ENCODE data around the gene PGS1. TPM values are rescaled to one million over a fixed set of nuclear protein-coding genes. Genes with fewer than 3 reads are reported as not detected.

Gene PGS1
- total and polyA plus RNA-seq, 9 donors = 13.5 to 50.2 (median 35.0) TPM

DNA sequence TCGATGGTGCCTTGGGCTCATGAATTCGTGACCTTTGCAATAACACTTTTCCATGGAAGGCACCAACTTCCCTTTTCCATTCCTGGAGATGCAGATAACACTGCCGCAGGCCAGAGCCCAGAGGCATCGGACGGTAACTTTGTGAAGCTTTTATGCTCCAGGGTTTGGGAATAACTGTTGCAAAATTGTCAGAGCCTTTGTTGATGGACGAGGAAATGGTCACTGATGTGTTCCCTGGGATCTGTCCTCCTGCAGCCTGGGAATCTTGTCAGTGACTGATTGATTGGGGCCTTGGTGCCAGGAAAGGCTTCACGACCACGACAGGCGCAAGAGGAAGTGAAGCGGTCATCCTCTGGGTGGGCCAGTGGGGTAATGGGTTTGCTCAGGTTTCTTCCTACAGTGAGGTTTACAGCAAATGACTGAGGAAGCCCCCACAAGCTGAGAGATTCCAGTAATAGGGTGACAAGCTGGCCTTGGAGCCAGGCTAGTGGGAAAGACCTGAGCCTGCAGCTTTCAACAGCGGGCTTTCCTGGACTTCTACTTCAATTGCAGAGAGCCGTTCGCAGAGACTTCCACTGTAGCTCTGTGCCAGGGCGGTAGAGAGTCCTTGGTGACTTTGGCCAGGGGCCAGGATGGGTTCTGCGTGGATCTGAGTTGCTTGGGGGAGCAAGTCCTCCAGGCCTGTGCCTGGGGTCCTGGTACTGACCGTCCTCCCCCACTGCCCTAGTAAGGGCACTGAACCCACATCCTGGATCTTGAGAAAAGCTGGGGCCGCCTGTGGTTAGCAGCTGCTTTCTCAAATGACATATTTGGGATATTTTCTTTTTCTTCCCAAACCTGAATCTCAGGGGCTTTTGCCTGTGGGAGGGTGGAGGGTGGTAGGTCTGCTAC is 37.6 kb downstream of the PGS1 start:
- H3K4me1 ChIP-seq (ENCODE audit: insufficient read depth) = no peaks in the 10 kb centered on the region
- 57 to 68% (median 63%) methylated on average over 17 of the region's 17 CpGs for WGBS, 3 donors
- no peak for TF ChIP-seq EP300 (IDR thresholded peaks at IDR 0.05)
- TF ChIP-seq, protein P1, sequence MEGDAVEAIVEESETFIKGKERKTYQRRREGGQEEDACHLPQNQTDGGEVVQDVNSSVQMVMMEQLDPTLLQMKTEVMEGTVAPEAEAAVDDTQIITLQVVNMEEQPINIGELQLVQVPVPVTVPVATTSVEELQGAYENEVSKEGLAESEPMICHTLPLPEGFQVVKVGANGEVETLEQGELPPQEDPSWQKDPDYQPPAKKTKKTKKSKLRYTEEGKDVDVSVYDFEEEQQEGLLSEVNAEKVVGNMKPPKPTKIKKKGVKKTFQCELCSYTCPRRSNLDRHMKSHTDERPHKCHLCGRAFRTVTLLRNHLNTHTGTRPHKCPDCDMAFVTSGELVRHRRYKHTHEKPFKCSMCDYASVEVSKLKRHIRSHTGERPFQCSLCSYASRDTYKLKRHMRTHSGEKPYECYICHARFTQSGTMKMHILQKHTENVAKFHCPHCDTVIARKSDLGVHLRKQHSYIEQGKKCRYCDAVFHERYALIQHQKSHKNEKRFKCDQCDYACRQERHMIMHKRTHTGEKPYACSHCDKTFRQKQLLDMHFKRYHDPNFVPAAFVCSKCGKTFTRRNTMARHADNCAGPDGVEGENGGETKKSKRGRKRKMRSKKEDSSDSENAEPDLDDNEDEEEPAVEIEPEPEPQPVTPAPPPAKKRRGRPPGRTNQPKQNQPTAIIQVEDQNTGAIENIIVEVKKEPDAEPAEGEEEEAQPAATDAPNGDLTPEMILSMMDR (IDR thresholded peaks at IDR 0.05) = no peak
- no peak for TF ChIP-seq POLR2A (IDR thresholded peaks at IDR 0.05)
- H3K9me3 ChIP-seq = no peaks in the 10 kb centered on the region
- H3K36me3 ChIP-seq = no peaks in the 10 kb centered on the region
- DNase-seq = peak in 2 of 5 donors; percentile 51 to 59
- peak overlapping the region in 1 of 2 donors; percentile 24 for H3K27ac ChIP-seq
- intact Hi-C loops (cut with DNase I) = loop anchor here in 1 of 4 donors (5.0 kb wide), 1 partner anchor 34 kb away; no protein-coding TSS in a partner anchor
- no peaks in the 10 kb centered on the region for H3K27me3 ChIP-seq
- H3K4me3 ChIP-seq = no peak overlapping the region

DNA sequence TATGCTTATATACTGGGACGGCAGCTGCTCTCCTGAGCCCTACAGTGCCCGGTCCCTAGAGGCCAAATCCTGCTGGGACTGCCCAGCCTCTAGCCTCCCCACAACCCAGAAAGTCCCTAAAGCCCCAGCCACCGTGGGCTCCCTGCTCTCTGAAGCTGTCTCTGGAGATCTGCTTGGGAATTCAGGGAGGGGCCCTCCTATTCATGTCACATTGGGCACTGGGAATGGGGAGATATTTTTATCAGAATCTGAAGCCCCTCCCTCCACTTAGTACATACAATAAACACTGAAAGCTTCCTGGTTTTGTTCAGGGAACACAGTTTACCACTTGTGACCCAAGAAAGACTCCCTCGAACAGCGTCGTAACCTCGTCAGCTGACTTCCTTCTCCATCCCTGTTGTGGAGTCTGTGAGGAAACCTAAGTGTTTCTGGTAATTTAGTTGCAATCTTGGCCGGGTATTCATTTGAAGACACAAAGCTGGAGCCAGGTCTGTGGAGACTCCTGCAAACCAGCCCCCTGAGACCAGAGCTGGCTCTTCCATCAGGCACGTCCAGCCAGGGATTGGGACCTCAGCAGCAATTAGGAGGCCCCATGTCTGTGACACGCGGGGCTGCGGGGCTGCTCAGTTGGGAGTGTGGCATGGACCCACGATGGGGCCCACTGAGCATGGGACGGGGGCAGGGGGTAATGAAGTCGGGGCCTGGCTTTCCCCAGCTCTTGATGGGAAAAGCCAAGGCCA is 38.5 kb downstream of the PGS1 start:
- Histone ChIP-seq H3K27ac (no peak overlapping the region), H3K27me3 (no peaks in the 10 kb centered on the region), H3K36me3 (no peaks in the 10 kb centered on the region), H3K4me3 (no peak overlapping the region), H3K9me3 (no peaks in the 10 kb centered on the region), H3K4me1 (ENCODE audit: insufficient read depth) (no peaks in the 10 kb centered on the region)
- intact Hi-C loops (cut with DNase I) = loop anchor here in 1 of 4 donors (5.0 kb wide), 1 partner anchor 35 kb away; no protein-coding TSS in a partner anchor
- TF ChIP-seq, protein P1 (IDR thresholded peaks at IDR 0.05) = no peak
- TF ChIP-seq EP300 (IDR thresholded peaks at IDR 0.05) = peak; percentile 80
- no peak for DNase-seq
- WGBS, 3 donors = 43 to 58% (median 56%) methylated on average over 13 to 15 of the region's 15 CpGs

DNA sequence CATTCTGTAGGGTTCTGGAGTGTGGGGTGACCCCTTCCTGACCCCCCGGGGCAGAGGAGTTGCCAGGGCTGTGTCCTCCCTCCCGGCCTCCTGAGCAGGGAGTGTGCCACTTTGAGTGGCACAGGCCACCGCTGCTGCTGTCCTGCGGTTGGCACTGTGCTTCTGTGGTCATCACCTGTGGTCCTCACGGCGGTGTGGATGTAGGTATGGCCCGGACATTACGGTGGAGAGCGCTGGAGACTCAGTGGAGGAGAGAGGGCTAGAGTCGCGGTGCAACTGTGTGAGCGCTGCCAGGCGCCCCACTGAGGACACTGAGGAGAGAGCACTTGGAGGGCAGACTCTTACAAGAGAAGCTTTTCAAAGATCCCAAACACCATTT is 39.1 kb downstream of the PGS1 start:
- Histone ChIP-seq H3K4me1 (ENCODE audit: insufficient read depth) (no peaks in the 10 kb centered on the region), H3K9me3 (no peaks in the 10 kb centered on the region), H3K36me3 (no peaks in the 10 kb centered on the region), H3K27ac (no peak overlapping the region), H3K27me3 (no peaks in the 10 kb centered on the region), H3K4me3 (no peak overlapping the region)
- 91 to 93% (median 92%) methylated on average over 13 of the region's 13 CpGs for WGBS, 3 donors
- DNase-seq = no peak
- TF ChIP-seq EP300 (IDR thresholded peaks at IDR 0.05) = no peak
- intact Hi-C loops (cut with DNase I) = loop anchor here in 1 of 4 donors (5.0 kb wide), 1 partner anchor 35 kb away; no protein-coding TSS in a partner anchor

DNA sequence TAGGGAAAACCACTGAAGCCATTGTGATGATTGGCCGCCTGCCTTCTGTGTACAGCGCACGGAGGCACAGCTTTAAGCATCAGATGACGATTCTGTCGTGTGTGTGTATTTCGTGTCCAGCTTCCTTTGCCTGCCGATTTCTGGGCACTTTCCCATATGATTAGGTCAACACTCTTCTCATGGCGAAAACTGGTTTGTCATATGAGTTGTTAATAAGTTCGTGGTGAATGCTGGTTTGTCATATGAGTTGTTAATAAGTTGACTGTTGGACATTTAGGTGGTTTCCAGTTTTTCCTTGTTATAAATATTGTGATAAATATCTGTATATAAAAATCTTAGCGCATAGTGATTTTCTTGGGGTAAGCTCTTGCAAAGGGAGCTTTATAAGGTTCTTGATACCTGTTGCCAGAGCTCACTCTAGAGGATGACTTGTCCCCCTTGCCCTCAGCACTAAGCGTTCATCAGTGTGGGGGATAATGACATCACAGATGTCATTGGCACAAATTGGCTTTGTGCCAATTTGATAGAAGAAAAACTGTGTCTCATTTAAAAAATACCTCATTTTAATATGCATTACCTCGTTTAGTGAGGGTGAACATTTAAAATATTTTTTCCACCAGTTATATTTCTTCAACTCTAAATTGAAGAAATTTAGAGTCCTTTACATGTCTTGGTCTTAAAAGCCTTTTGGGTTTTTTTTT is 40.0 kb downstream of the PGS1 start:
- H3K4me3 ChIP-seq = no peak overlapping the region
- H3K36me3 ChIP-seq = no peaks in the 10 kb centered on the region
- TF ChIP-seq POLR2A (IDR thresholded peaks at IDR 0.05) = no peak
- no peak for TF ChIP-seq EP300 (IDR thresholded peaks at IDR 0.05)
- TF ChIP-seq, protein P1 (IDR thresholded peaks at IDR 0.05) = no peak
- no peaks in the 10 kb centered on the region for H3K9me3 ChIP-seq
- no peak overlapping the region for H3K27ac ChIP-seq
- no peaks in the 10 kb centered on the region for H3K4me1 ChIP-seq (ENCODE audit: insufficient read depth)
- intact Hi-C loops (cut with DNase I) = loop anchor here in 1 of 4 donors (5.0 kb wide), 1 partner anchor 36 kb away; no protein-coding TSS in a partner anchor
- no peaks in the 10 kb centered on the region for H3K27me3 ChIP-seq
- WGBS, 3 donors = 73 to 76% (median 75%) methylated on average over 12 of the region's 12 CpGs
- no peak for DNase-seq

Data from ovary (tissue), 9 donors.